ENCODE data around the gene TMEM69.

DNA sequence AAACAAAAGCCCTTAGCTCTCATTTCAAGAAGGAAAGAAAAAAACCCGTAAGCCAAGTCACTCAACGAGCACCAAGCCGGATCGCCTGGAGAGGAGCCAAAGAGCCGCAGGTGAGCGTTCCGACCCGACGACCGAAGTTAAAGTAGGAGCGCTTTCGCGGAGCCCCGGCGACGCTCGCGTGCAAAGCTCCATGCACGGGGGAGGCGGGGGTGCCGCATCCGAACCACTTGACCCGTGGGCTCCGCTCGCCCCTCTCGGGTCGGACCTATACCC, 2.0 kb upstream of the TMEM69 start:
- TF ChIP-seq, protein P1, sequence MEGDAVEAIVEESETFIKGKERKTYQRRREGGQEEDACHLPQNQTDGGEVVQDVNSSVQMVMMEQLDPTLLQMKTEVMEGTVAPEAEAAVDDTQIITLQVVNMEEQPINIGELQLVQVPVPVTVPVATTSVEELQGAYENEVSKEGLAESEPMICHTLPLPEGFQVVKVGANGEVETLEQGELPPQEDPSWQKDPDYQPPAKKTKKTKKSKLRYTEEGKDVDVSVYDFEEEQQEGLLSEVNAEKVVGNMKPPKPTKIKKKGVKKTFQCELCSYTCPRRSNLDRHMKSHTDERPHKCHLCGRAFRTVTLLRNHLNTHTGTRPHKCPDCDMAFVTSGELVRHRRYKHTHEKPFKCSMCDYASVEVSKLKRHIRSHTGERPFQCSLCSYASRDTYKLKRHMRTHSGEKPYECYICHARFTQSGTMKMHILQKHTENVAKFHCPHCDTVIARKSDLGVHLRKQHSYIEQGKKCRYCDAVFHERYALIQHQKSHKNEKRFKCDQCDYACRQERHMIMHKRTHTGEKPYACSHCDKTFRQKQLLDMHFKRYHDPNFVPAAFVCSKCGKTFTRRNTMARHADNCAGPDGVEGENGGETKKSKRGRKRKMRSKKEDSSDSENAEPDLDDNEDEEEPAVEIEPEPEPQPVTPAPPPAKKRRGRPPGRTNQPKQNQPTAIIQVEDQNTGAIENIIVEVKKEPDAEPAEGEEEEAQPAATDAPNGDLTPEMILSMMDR (IDR thresholded peaks at IDR 0.05 in 4 of 5, conservative IDR thresholded peaks at IDR 0.05 in 1 of 5): no peak
- no peak for TF ChIP-seq POLR2A (IDR thresholded peaks at IDR 0.05)
